Large intestine (tissue), 3 donors: ENCODE results near the gene DBP. TPM values are rescaled to one million over a fixed set of nuclear protein-coding genes. Genes with fewer than 3 reads are reported as not detected.
"Not testable (repeated sequence)": the region's sequence is repeated elsewhere in the genome, so short reads cannot be mapped to it uniquely, and the experiment has no call there.

Source experiments
- DNase-seq, 2 donors: peaks; one replicate each; pipeline versions ENCODE4 v3.0.0 to v3.0.0-alpha.2; 2013
- H3K27ac ChIP-seq: one replicate; pipeline ENCODE4 v1.5.1; 2013; ENCODE audit warnings: low read length
- H3K27me3 ChIP-seq: 2 replicates; pipeline ENCODE4 v1.6.1; 2013; ENCODE audit warnings: low read length; ENCODE audit not compliant: control insufficient read depth, insufficient read depth
- H3K36me3 ChIP-seq: 2 replicates; pipeline ENCODE4 v1.6.1; 2013; ENCODE audit warnings: low read length; ENCODE audit not compliant: control insufficient read depth, insufficient read depth
- H3K4me1 ChIP-seq: one replicate; pipeline ENCODE4 v1.6.1; 2013; ENCODE audit warnings: low read length; ENCODE audit not compliant: control insufficient read depth, insufficient read depth
- H3K4me3 ChIP-seq: one replicate; pipeline ENCODE4 v1.5.1; 2013; ENCODE audit warnings: low read length
- H3K9me3 ChIP-seq: one replicate; pipeline ENCODE4 v1.6.1; 2013; ENCODE audit warnings: mild to moderate bottlenecking, low read depth, low read length, moderate library complexity; ENCODE audit not compliant: control insufficient read depth
- WGBS: methylation state at CpG from one replicate; pipeline ENCODE4 v1.1.5; 2013; ENCODE audit warnings: low lambda C conversion rate; ENCODE audit not compliant: insufficient coverage; 5-methylcytosine and 5-hydroxymethylcytosine counted together
- polyA plus RNA-seq: library from polyadenylated mRNA; unstranded; fragments of 120-200 nt; gene quantifications from one replicate; pipeline ENCODE4 v1.2.1, GENCODE V29; 2013

DBP gene
- polyA plus RNA-seq, 1 donor, result 4.0 TPM

GRCh38 chr19:48633148-48634035 is 3.8 kb downstream of the DBP start:
- H3K4me3 ChIP-seq, result no peak overlapping the region
- H3K4me1 ChIP-seq, result peaks cover 67% of the 10 kb centered on the region
- peak; percentile 89 to 94 for DNase-seq
- no peaks in the 10 kb centered on the region for H3K27me3 ChIP-seq
- H3K9me3 ChIP-seq, result peaks cover 12% of the 10 kb centered on the region
- H3K27ac ChIP-seq, result peak overlapping the region; percentile 77
- 60% methylated on average over 2 of the region's 22 CpGs for WGBS
- H3K36me3 ChIP-seq, result peaks cover 10% of the 10 kb centered on the region

GRCh38 chr19:48632692-48633147 is 4.5 kb downstream of the DBP start:
- Histone ChIP-seq H3K27me3 (no peaks in the 10 kb centered on the region), H3K36me3 (peaks cover 16% of the 10 kb centered on the region), H3K4me1 (peaks cover 72% of the 10 kb centered on the region), H3K9me3 (peaks cover 12% of the 10 kb centered on the region), H3K27ac (peak overlapping the region; percentile 77), H3K4me3 (no peak overlapping the region)
- peak in 1 of 2 donors; percentile 44 for DNase-seq

GRCh38 chr19:48632286-48632685 is 4.9 kb downstream of the DBP start:
- Histone ChIP-seq H3K9me3 (peaks cover 12% of the 10 kb centered on the region), H3K27ac (peak overlapping the region; percentile 77), H3K4me1 (peaks cover 76% of the 10 kb centered on the region), H3K36me3 (peaks cover 16% of the 10 kb centered on the region)
- DNase-seq, H3K4me3 ChIP-seq, H3K27me3 ChIP-seq: not testable (repeated sequence)
- WGBS, result 100% methylated on average over 1 of the region's 11 CpGs

DNA sequence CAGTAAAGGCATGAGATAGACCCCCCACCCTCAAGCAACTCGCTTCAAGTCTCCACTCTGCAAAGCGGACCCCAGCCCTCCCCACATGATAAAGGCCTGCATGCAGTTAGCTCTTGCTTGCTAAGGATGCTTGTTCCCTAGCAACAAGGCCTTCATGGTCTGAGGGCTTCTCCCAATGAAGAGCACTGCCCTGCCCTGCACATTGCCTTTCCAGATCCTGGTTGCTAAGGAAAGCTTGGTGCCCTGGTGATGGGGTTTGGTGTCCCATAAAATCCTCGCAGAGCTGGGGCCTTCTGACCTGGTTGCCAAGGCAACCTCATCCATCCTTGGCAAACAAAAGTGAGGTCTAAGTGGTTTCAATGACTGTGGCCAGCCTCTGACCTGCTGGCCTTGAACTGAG is 6.0 kb downstream of the DBP start:
- DNase-seq, result peak in 1 of 2 donors; percentile 19
- Histone ChIP-seq H3K4me3 (peak overlapping the region; percentile 19), H3K36me3 (peaks cover 16% of the 10 kb centered on the region), H3K4me1 (peaks cover 79% of the 10 kb centered on the region), H3K27ac (peak overlapping the region; percentile 54), H3K27me3 (no peaks in the 10 kb centered on the region), H3K9me3 (peaks cover 12% of the 10 kb centered on the region)
- no CpG with 5 or more reads among the region's 3 CpGs for WGBS

- Histone ChIP-seq H3K4me3 (peak overlapping the region; percentile 19), H3K4me1 (peaks cover 86% of the 10 kb centered on the region), H3K36me3 (peaks cover 18% of the 10 kb centered on the region), H3K27me3 (no peaks in the 10 kb centered on the region), H3K9me3 (peaks cover 12% of the 10 kb centered on the region), H3K27ac (peak overlapping the region; percentile 54)
- DNase-seq, result peak in 1 of 2 donors; percentile 77
- no CpG with 5 or more reads among the region's 47 CpGs for WGBS
These were observed 6.7 kb downstream of the DBP start for GRCh38 chr19:48630296-48631063.

GRCh38 chr19:48629599-48630295 is 7.4 kb downstream of the DBP start:
- H3K9me3 ChIP-seq, result peaks cover 12% of the 10 kb centered on the region
- H3K27me3 ChIP-seq, result no peaks in the 10 kb centered on the region
- H3K4me3 ChIP-seq, result peak overlapping the region; percentile 19
- peaks cover 82% of the 10 kb centered on the region for H3K4me1 ChIP-seq
- H3K27ac ChIP-seq, result peak overlapping the region; percentile 54
- DNase-seq, result peak; percentile 84 to 91
- WGBS, result no CpG with 5 or more reads among the region's 48 CpGs
- peaks cover 18% of the 10 kb centered on the region for H3K36me3 ChIP-seq

DNA sequence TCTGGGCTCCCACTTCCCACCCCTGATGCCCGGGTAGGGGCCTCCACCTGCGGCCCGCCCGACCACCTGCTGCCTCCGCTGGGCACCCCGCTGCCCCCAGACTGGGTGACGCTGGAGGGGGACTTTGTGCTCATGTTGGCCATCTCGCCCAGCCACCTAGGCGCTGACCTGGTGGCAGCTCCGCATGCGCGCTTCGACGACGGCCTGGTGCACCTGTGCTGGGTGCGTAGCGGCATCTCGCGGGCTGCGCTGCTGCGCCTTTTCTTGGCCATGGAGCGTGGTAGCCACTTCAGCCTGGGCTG is 7.9 kb downstream of the DBP start:
- H3K4me3 ChIP-seq, result no peak overlapping the region
- H3K9me3 ChIP-seq, result peaks cover 12% of the 10 kb centered on the region
- H3K27me3 ChIP-seq, result no peaks in the 10 kb centered on the region
- DNase-seq, result no peak
- H3K36me3 ChIP-seq, result peaks cover 18% of the 10 kb centered on the region
- WGBS, result no CpG with 5 or more reads among the region's 22 CpGs
- H3K27ac ChIP-seq, result peak overlapping the region; percentile 54
- H3K4me1 ChIP-seq, result peaks cover 78% of the 10 kb centered on the region

- no peak for DNase-seq
- Histone ChIP-seq H3K27ac (peak overlapping the region; percentile 97), H3K36me3 (peaks cover 18% of the 10 kb centered on the region), H3K27me3 (no peaks in the 10 kb centered on the region), H3K4me3 (no peak overlapping the region), H3K4me1 (peaks cover 74% of the 10 kb centered on the region), H3K9me3 (peaks cover 12% of the 10 kb centered on the region)
- WGBS, result no CpG with 5 or more reads among the region's 34 CpGs
These were observed 8.5 kb downstream of the DBP start for GRCh38 chr19:48628486-48629296.

DNA sequence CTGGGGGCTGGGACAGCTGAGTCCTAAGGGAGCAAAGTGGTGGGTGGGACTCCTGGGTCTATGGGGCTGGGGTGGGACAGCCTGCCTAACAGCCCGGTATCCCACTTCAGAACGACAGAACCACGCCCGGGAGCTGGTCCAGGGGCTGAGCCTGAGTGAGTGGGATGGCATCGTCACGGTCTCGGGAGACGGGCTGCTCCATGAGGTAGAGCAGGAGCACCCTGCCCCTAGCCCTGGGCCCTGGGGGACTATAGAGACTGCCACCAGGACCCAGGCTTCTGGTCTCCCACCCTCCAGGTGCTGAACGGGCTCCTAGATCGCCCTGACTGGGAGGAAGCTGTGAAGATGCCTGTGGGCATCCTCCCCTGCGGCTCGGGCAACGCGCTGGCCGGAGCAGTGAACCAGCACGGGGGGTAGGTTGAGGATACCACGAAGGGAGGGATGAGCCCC is 9.3 kb downstream of the DBP start:
- WGBS, result no CpG with 5 or more reads among the region's 17 CpGs
- no peak overlapping the region for H3K4me3 ChIP-seq
- H3K4me1 ChIP-seq, result peaks cover 73% of the 10 kb centered on the region
- DNase-seq, result no peak
- H3K36me3 ChIP-seq, result peaks cover 18% of the 10 kb centered on the region
- peak overlapping the region; percentile 97 for H3K27ac ChIP-seq
- H3K27me3 ChIP-seq, result no peaks in the 10 kb centered on the region
- H3K9me3 ChIP-seq, result peaks cover 12% of the 10 kb centered on the region
